Ishikawa (cell line): ENCODE results near the gene GPR161.

Experiments used
- CEBPB ChIP-seq: IDR thresholded peaks from 2 replicates; pipeline ENCODE4 v1.6.1; 2012
- CREB1 ChIP-seq: IDR thresholded peaks from 2 replicates; pipeline ENCODE4 v1.6.1; 2012; ENCODE audit warnings: low read depth
- EGR1 ChIP-seq: IDR thresholded peaks from 2 replicates; pipeline ENCODE4 v1.6.1; 2012
- EP300 ChIP-seq: IDR thresholded peaks from 2 replicates; pipeline ENCODE4 v1.6.1; 2012; ENCODE audit warnings: borderline replicate concordance
- FOXM1 ChIP-seq: IDR thresholded peaks from 2 replicates; pipeline ENCODE4 v1.6.1; 2012; ENCODE audit warnings: low read depth, borderline replicate concordance
- NFIC ChIP-seq: IDR thresholded peaks from 2 replicates; pipeline ENCODE4 v1.6.1; 2012
- RAD21 ChIP-seq: IDR thresholded peaks from 2 replicates; pipeline ENCODE4 v1.6.1; 2012; ENCODE audit warnings: low read depth
- TAF1 ChIP-seq: IDR thresholded peaks from 2 replicates; pipeline ENCODE4 v1.6.1; 2012; ENCODE audit warnings: low read depth, mild to moderate bottlenecking
- TCF12 ChIP-seq: IDR thresholded peaks from 2 replicates; pipeline ENCODE4 v1.6.1; 2012; ENCODE audit warnings: low read depth
- TEAD4 ChIP-seq: IDR thresholded peaks from 2 replicates; pipeline ENCODE4 v1.6.1; 2012
- YY1 ChIP-seq: IDR thresholded peaks from 2 replicates; pipeline ENCODE4 v1.6.1; 2012; ENCODE audit warnings: low read depth
- ZBTB7A ChIP-seq: IDR thresholded peaks from 2 replicates; pipeline ENCODE4 v1.6.1; 2012; ENCODE audit warnings: low read depth
- TF ChIP-seq, protein P1 (sequence below): IDR thresholded peaks from 2 replicates; pipeline ENCODE4 v1.6.1; 2012
- TF ChIP-seq, protein P2 (sequence below): IDR thresholded peaks from 2 replicates; pipeline ENCODE4 v1.6.1; 2012
- TF ChIP-seq, protein P3 (sequence below): IDR thresholded peaks from 2 replicates; pipeline ENCODE4 v1.6.1; 2012; ENCODE audit warnings: low read depth, mild to moderate bottlenecking

Gene GPR161

DNA sequence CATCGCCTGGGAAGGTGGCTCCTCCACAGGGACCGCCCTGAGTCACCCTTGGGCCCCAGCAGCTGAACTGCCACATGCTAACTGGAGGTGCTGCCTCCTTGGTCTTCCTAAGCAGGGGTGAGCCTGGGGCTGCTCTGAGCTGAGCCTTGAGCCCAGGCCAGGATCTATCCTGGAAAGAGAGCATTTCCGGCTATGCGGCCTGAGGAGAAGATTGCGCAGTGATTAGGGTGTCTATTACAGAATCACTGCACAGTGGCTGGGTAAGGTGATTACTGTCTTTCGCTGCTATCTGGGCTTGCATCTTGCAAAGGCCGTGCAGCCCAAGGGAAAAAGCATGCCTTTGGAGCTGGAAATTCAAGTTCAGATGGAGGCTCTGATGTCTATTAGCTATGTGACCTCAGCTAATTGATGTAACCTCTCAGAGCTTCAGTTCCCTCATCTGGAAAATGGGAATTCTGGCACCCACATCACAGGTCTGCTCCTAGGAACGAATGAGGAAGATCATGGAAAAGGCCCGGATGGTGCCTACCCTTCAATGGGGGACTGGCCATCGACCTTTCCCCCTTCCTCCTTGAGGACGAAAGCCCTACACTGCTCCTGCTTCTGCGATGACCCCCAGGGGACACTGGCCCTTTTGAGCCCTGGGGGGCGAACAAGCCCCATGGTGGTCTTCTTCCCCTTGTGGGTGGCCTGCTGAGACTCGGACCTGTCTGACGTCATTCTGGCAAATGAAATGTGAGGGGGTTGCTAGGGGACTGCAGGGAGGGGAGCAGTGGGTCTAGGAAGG, 38.0 kb downstream of the GPR161 start:
- TF ChIP-seq, protein P1, sequence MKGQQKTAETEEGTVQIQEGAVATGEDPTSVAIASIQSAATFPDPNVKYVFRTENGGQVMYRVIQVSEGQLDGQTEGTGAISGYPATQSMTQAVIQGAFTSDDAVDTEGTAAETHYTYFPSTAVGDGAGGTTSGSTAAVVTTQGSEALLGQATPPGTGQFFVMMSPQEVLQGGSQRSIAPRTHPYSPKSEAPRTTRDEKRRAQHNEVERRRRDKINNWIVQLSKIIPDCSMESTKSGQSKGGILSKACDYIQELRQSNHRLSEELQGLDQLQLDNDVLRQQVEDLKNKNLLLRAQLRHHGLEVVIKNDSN: no peak
- no peak for TF ChIP-seq EGR1

DNA sequence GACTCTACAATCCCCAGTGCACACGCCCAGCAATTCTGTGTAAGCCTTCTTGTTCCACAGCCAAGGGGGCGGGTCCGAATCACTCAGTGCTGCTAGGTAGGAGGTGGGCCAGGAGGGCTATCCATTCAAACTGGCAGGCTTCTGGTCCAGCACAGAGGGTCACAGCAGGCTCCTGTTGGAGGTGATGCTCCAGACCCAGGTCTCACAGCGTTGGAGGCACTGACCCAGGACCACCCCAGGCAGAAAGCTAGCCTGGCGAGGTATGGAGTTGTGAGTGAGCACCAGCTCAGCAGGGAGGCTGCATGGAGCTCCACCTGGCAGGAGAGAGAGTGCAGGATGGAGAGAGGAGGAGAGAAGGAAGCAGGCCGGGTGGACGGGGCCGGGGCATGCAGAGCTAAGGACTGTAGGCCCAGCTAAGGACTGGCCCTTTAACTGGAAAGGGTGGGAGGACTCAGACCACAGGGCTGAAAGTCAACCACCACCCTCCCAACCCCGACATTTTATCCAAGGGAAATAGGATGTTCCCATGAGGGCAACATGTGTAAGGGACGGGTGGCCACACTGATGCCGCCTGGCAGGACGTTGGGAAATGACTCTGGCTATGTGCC, 38.7 kb downstream of the GPR161 start:
- TF ChIP-seq NFIC (no peak), YY1 (no peak), CEBPB (no peak), EGR1 (no peak), ZBTB7A (no peak), TEAD4 (no peak), TAF1 (no peak), TCF12 (no peak)
- TF ChIP-seq, protein P2, sequence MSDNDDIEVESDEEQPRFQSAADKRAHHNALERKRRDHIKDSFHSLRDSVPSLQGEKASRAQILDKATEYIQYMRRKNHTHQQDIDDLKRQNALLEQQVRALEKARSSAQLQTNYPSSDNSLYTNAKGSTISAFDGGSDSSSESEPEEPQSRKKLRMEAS: no peak

DNA sequence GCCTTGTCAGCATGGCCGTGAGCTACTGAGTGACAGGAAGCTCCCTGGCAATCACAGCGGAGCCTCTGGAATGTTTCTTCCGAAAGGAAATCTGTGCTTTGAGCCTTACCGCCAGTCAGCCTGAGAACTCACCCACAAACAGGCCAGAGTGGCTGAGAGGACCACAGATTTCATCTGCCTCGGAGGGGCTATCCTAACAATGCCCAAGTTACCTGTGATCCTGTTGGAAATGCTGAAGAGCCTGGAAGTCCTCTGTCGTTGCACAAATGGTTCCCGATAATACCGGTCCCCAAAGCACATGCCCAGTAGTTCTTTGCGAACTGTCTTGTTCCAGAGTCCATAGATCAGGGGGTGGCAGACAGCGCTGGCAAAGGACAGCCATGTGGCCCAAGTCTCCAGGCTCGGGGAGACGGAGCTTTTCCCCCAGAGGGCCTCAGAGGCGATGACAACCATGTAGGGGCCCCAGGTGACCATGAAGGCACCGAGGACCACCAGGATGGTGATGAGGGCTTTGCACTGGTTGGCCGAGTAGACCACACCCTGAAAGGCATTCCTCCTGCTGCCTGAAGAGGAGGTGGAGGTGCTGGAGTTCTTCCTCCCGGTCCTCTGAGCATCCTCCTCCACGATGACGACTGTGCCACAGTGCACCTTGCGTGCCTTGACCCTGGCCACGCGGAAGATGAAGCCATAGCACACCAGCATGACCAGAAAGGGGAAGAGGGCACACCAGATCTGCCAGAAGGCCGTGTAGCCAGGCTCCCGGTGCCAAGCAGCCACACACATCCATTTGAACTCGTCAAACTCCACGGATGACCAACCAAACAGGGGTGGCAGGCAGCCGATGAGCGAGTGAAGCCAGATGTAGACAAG, 40.2 kb downstream of the GPR161 start:
- TF ChIP-seq EP300: no peak
- no peak for TF ChIP-seq FOXM1
- TF ChIP-seq, protein P2: no peak
- TF ChIP-seq TCF12: no peak
- no peak for TF ChIP-seq TAF1
- TF ChIP-seq RAD21: no peak
- no peak for TF ChIP-seq CEBPB
- TF ChIP-seq, protein P1: no peak

DNA sequence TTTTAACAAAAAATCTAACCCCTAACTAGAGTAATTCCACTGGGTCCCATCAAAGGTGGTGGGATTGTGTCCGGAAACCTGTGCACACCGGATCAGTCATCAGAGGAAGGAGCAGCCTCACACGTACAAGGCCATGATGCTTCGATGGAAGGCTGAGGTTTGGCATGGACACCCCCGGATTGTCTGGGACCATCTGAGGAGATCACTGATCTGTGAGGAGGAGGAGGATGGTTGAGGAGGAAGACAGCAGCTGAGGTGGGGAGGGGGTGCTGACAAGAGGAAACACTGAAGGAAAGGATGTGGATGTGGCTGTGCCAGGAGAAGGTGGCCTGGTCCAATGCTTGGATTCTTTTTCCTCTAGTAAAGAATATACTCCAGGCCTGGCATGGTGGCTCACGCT, 41.3 kb downstream of the GPR161 start:
- TF ChIP-seq CREB1: no peak
- no peak for TF ChIP-seq TCF12
- TF ChIP-seq, protein P1: no peak
- TF ChIP-seq TAF1: no peak
- no peak for TF ChIP-seq EP300
- TF ChIP-seq, protein P3, sequence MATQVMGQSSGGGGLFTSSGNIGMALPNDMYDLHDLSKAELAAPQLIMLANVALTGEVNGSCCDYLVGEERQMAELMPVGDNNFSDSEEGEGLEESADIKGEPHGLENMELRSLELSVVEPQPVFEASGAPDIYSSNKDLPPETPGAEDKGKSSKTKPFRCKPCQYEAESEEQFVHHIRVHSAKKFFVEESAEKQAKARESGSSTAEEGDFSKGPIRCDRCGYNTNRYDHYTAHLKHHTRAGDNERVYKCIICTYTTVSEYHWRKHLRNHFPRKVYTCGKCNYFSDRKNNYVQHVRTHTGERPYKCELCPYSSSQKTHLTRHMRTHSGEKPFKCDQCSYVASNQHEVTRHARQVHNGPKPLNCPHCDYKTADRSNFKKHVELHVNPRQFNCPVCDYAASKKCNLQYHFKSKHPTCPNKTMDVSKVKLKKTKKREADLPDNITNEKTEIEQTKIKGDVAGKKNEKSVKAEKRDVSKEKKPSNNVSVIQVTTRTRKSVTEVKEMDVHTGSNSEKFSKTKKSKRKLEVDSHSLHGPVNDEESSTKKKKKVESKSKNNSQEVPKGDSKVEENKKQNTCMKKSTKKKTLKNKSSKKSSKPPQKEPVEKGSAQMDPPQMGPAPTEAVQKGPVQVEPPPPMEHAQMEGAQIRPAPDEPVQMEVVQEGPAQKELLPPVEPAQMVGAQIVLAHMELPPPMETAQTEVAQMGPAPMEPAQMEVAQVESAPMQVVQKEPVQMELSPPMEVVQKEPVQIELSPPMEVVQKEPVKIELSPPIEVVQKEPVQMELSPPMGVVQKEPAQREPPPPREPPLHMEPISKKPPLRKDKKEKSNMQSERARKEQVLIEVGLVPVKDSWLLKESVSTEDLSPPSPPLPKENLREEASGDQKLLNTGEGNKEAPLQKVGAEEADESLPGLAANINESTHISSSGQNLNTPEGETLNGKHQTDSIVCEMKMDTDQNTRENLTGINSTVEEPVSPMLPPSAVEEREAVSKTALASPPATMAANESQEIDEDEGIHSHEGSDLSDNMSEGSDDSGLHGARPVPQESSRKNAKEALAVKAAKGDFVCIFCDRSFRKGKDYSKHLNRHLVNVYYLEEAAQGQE: no peak
- TF ChIP-seq TEAD4: no peak
- no peak for TF ChIP-seq ZBTB7A
- no peak for TF ChIP-seq YY1
- no peak for TF ChIP-seq EGR1
- TF ChIP-seq RAD21: no peak
- TF ChIP-seq, protein P2: no peak

DNA sequence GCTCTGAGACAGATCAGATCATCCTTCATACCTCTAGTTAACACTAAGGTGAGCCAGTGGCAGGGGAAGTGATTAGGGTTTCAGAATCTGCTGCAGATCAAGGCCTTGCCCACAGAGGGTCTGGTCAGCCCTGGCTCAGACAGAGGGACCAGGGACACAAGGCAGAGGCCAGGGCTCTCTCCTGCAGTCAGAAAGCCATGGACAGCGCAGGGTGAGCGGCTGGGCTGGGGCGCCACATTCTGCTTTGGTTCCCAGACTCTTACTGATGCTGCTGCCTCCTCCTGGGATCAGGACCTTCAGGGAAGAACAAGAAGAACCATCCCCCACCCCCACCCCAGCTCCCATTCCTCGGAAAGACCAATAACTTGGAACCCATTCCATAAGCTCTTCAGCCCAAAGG, 43.1 kb downstream of the GPR161 start:
- TF ChIP-seq RAD21: no peak
- TF ChIP-seq, protein P1: no peak
- no peak for TF ChIP-seq EP300
- no peak for TF ChIP-seq FOXM1
- no peak for TF ChIP-seq YY1
- TF ChIP-seq EGR1: no peak
- TF ChIP-seq TAF1: no peak
- TF ChIP-seq, protein P2: no peak
- TF ChIP-seq TCF12: no peak
- TF ChIP-seq, protein P3: no peak
- TF ChIP-seq TEAD4: no peak
